ENCODE measurements around the gene GGT5.
"Not testable (repeated sequence)": the region's sequence is repeated elsewhere in the genome, so short reads cannot be mapped to it uniquely, and the experiment has no call there.

The GGT5 gene

DNA sequence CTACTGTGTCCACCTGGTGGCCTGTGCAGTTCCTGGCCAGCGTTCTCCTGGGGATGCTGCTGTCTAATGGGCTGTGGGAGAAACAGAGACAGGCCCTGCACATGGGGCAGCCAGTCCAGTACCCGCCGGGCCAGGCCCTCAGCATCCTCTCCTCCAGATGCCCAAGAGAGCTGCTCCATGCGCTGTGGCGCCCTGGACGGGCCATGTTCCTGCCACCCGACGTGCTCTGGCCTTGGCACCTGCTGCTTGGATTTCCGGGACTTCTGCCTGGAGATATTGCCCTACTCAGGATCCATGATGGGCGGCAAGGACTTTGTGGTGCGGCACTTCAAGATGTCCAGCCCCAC is 62.0 kb downstream of the GGT5 start:
- not testable (repeated sequence) for DNase-seq (ENCODE audit: low read depth)

DNA sequence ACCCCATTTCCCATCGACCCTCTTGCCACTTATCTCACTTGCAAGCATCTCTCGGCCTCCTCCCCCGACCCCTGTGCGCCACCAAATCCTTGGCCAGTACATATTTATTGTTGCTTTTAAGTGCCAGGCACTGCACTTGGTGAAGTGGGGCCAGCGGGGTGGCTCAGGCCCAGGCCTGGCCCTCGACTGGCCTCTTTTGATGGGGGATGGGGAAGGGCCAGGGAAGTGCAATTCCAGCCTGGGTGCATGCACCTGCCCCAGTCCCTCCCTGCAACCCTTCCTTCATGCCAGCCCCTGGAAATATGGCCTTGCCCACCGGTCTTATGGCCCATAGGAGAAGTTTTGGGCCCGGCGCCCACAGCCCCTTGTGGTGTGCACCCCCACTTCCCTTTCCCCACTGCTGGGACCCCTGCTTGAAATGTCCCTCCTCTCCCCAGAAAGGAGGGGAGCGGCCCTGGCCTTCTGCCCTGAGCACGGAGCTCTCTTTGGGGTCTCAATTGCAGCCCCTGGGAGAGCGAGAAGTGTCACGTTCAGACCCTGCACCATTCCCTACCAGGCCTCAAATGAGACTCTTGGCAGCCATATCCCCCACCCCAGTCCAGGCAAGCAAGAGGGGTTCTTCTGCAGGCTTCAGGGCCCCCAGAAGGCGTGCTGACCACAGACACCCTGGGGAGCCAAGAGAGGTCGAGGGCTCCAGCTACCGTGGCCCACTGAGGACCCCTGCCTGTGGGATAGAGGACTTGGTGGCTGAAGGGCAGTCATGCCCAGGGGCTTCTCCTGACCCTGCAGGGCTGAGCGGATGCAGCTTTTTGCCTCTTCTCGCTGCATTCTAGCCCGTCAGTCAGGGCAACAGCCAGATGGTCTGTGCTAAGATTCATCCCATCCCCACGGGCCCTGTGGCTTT is 62.6 kb downstream of the GGT5 start:
- no peak for DNase-seq (ENCODE audit: low read depth)

DNA sequence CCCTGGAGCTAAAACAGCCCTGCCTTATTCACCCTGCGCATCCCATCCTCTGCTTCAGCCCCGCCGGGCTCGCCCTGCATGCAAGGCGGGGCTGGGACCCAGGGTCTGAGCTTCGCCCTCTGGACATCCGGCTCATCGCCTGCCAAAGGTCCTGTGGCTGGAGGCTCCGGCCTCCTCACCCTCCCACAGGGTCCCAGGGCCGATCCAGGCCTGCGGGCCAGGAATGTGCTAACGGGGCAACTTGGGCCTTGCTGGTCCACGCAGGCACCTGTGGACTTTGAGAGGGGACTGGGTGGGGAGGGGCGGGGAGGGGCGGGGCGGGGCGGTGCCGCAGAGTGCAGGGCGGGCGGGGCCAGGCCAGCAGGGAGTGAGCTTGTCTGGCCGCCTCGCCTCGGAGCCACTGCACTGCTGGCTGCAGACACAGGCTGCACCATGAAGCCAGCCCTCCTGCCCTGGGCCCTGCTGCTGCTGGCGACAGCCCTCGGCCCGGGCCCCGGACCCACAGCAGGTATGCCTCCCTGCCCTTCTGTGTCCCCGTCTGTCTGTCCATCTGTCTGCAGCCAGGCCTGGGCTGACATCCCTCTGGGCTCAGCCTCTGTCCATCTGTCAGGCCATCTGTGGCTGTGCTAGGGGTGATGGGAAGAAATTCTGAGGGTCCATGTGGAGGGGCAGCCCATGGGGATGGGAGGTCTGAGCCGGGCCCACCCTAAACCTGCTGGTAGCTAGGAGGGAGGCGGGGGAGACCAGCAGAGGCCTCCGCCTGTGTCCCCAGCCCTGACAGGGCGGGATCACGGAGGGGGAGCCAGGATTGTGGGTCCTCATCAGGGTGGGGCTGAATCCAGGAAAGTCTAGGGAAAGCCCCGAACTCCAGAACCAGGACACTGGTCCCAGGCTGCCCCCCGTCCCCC is 63.5 kb downstream of the GGT5 start, which contains the start of gene SUSD2:
Gene SUSD2, plus strand, starts transcription at position 400 of the 908 bp plus-strand sequence. Its CDS starts 33 bp downstream, at position 433.
- no peak for DNase-seq (ENCODE audit: low read depth)

DNA sequence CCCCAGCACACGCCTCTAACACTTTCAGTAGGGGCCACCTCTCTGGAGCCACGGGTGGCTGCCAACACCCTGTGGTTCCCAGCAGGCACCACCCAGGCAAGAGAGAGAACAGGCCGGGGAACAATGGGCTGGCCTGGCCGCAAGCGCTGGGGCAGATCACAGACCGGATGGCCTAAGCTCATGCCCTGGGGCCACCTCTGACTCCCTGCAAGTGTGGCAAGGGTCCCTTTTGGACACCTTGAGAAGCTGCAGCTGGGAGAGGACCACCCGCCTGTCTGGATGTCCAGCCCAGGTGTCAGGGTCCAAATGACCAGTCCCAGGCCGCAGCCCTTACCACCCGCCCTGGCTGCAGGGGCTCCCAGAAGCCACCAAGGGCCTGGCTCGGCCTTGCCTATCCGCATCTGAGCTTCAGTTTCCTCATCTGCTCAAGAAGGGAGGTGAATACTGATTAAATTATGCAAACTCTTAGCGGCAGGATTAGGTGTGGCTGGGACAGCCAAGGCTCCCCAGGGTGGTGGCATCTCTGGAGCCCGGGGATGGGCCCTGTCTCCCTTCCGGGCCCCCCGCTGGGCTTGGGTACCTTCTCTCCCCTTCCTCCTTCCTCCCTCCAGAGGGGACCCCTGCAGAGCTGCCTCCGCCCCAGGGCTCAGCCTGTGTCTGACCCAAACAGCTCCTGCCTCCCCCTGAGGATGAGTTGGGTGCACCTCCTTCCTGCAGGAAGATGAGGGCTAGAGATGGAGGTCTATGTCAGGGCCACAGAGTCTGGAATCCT is 64.4 kb downstream of the GGT5 start:
- DNase-seq (ENCODE audit: low read depth): no peak

DNA sequence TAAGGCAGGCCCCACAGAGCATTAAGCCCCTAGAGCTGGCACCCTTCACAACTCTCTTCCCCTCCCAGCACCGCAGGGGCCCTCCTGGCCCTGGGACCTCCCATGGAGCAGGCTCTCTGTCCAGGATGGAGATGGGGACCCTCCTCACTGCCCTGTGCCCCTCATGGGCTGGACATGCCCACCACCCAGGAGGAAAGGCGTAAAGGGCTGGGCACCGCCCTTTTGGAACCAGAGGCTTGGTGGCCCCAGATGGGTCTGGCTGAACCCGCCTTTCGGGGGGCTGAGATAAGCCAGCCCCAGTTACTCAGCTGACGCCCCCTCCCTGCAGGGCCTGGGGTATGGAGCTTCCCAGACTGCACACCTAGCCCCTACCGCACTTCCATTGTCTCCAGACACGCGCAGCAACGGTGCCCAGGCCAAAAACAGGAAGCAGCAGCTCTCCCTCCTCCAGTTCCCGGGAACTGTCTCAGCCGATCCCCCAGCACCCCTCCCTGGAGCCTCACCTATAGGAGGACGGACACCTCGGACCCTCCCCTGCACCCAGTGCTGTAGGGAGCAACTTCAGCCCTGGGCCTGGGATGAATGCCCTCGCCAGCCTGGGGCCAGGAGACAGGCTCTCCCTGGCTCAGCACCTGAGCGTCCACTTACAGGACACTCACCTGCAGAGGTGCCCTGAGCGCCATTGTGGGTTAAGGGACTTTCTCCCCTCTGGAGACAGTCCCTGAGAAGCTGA is 65.2 kb downstream of the GGT5 start:
- DNase-seq (ENCODE audit: low read depth): no peak

DNA sequence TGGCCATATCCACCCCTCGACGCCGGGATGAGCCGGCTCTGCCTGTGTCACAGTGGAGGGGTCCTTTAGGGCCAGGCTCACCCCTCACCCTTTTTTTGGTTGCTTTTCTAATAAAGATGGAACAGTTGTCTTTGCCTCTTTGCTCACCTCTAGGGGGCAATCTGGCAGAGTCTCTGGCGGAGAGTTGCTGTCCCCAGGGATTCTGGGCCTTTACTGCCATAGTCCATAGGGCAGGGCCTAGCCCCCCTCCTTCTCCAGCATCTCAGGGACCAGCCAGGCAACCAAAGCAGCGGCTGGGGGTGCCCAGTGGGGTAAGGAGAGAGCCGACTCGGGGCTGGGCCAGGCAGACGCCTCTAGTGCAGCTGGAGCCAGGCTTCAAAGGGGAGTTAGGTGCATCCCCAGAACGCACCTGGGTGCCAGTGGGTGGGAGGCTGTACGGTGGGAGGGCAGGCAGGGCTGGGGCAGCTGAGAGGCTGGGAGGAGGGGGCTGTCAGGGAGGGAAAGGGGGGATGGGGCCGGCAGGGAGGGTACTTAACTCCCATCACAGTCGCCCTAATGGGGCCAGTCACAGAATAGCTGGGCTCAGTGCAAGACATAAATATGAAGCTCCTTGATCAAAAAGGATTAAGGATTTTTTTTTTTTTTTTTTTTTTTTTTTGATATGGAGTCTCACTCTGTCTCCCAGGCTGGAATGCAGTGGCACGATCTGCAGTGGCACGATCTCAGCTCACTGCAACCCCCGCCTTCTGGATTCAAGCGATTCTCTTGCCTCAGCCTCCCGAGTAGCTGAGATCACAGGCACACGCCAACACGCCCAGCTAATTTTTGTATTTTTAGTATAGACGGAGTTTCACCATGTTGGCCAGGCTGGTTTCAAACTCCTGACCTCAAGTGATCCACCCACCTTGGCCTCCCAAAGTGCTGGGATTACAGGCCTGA is 66.1 kb downstream of the GGT5 start:
- DNase-seq (ENCODE audit: low read depth): no peak

DNA sequence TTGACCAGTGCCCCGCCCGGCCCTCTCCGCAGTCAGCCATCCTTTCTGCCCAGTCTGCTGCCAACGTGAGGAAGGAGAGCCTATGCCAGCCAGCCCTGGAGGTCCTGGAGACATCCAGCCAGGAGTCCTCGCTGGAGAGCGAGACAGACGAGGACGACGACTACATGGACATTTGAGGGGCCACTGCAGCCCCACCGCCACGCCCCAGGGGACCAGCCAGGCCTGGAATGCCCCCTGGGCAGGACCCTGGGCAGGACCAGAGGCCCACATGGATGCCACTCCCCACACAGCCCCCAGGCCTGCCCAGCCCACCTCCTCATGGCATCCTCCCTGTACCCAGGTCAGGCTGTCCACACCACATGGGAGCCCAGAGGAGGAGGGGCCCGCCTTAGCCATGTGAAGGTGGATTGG is 66.9 kb downstream of the GGT5 start:
- DNase-seq (ENCODE audit: low read depth): no peak

DNA sequence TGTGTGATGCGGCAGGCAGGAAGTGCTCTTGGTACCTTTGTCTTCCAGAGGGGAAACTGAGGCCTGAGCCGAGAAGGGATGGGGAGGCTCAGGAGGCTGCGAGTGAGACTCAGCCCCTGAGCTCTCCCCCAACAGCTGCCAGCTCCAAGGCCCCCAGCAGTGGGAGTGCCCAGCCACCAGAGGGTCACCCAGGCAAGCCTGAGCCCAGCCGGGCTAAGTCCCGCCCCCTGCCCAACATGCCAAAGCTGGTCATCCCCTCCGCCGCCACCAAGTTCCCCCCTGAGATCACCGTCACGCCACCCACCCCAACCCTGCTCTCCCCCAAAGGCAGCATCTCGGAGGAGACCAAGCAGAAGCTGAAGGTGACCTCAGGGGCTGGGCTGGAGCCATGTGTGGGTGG is 67.4 kb downstream of the GGT5 start:
- no peak for DNase-seq (ENCODE audit: low read depth)

DNA sequence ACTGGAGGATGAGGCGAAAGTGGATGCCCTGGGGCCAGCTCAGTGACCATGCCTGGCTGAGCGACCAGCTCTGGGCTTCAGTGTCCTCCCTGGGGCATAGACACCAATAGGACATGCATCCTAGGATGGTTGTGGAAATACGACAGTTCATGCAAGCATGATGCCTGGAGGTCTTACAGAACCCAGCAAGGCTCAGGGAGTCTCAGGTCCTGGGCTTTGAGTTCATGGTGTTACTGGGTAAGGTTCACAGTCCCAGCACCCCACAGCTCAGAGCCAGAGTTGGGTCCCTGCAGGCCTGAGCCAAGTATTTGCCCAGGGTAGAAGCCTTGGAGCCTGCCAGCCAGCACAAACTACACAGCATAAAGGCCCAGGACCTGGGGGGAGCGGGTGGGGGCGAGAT is 67.8 kb downstream of the GGT5 start:
- no peak for DNase-seq (ENCODE audit: low read depth)

DNA sequence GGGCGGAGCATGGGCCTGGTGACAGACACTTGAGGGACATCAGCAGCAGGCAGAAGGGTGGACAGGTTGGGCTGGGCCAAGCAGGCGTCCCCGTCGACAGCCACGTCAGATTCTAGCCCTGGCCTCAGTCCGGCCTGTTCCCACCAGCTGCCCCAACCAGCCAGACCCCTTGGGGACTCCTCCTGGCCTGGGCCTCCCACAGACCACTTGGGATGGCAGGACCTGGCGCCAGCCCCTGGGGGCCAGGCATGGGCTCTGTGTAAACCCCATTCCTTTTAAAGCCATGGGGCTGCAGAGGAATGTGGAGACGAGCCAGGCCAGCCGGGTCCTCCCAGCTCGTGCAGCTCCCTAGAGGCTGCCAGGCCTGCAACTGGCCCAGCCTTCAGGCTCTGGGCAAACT is 68.3 kb downstream of the GGT5 start:
- no peak for DNase-seq (ENCODE audit: low read depth)

DNA sequence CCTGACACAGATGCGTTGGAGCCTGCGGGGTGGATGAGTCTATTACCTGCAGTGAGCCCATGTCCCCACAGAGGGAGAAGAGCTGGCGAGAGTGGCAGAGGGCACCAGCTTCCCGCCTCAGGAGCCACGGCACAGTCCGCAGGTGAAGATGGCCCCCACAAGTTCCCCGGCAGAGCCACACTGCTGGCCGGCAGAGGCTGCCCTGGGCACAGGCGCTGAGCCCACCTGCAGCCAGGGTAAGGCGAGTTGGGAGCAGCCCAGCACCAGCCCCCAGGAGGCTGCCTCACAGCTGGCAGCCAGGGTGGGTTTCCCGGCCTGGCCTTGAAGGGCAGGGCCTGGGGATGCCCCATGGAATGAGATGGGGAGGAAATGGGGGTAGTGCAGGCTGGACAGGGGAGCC is 68.8 kb downstream of the GGT5 start:
- DNase-seq (ENCODE audit: low read depth): no peak

DNA sequence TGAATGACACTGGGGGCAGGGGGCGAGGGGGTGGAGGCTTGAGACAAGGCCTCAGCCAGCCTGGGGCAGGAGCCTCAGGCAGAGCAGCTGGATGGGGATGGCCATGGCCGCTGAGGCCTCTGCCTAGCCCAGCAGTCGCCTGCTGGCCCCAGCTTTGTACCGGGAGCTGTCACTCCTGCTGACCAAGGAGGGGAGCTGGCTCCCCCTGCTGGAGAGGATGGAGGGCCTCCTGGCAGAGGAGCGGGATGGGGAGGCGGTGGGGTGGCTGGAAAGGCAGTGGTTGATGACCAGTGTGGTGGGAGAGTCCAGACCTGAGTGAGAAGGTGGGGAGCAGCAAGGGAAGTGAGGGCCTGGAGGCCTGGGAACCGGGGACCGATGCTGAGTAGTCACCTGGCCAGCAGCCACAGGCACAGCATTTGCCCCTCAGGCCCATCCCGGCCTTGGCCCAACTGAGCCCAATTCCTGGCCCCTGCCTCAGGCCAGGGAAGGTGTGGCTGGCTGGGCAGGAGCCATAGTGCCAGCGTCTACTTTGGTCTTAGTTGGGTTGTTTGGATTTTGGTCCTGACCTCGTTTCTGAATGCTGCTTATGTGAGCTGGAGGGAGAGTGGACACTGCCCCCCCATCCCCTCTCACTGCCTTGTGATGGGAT is 69.6 kb downstream of the GGT5 start:
- no peak for DNase-seq (ENCODE audit: low read depth)

DNA sequence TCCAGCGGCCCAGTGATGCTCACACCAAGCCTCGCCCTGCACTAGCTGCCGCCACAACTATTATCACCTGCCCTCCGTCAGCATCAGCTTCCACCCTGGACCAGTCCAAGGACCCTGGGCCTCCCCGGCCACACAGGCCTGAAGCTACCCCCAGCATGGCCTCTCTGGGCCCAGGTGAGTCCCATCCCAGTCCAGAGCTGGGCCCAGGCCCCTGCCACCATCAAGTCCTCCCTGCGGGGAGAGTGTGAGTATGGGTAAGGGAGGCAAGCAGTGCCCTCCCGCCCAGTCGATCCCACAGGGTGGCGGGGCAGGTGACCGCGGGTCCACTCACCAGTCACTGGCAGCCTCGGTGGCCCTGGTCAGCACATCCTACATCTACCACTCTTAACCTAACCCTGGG is 73.1 kb downstream of the GGT5 start:
- DNase-seq (ENCODE audit: low read depth): no peak

DNA sequence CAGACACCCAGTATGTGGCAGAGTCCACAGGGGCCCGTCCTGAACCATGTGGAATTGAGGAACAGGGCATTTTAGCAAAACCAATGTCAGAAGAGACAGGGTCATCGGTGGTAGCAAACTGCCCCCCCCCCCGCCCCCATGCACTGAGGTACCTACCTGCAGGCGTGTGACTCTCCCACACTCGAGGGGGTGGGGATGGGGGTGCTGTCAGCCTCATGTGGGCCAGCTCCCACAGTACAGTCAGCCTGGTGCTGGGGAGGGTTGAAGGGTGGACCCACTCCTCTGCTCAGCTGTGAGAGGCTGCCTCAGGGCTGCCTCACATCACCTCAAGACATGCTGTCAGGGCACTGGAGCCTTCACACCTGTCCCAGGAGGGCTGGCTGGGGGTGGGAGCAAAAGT is 74.2 kb downstream of the GGT5 start:
- DNase-seq (ENCODE audit: low read depth): no peak

DNA sequence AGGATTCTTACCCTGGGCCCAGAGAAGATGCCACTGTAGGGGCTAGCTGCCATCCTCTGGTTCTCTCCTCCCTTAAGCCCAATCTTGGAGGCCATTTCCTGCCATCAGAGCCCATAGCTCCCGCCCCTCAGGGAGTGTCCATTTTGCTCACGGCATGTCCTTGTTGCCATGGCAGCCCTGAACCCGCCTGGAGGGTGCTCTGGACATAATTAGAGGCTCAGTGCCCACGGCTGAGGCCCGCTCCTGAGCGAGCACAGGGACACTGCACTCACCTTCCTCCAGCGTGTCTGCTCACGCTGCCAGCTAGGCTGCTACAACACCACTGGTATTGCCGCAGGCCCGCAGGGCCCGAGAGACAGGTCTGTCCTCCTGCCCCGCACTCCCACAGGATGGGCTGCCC is 74.7 kb downstream of the GGT5 start:
- DNase-seq (ENCODE audit: low read depth): no peak

All from HS-27A (cell line).